H9 (cell line): ENCODE measurements around the gene PLK1. TPM values are rescaled to one million over a fixed set of nuclear protein-coding genes. Genes with fewer than 3 reads are reported as not detected.

ENCODE experiments used
- DNase-seq: peaks from one replicate; pipeline ENCODE4 v3.0.0-alpha.2; 2017
- H2AFZ ChIP-seq: one replicate; pipeline ENCODE4 v1.6.1; 2013; ENCODE audit warnings: mild to moderate bottlenecking, low read length, control low read depth, moderate library complexity
- H2AK5ac ChIP-seq: 2 replicates; pipeline ENCODE4 v1.6.1; 2013; ENCODE audit warnings: low read length, control low read depth, mixed read lengths; ENCODE audit not compliant: insufficient read length
- H2BK120ac ChIP-seq: one replicate; pipeline ENCODE4 v1.6.1; 2013; ENCODE audit warnings: low read depth, mild to moderate bottlenecking, low read length, control low read depth, inconsistent platforms; ENCODE audit not compliant: poor library complexity, severe bottlenecking
- H2BK12ac ChIP-seq: 2 replicates; pipeline ENCODE4 v1.6.1; 2013; ENCODE audit warnings: low read length, control low read depth, mixed read lengths, low read depth; ENCODE audit not compliant: insufficient read length
- H2BK15ac ChIP-seq: 2 replicates; pipeline ENCODE4 v1.6.1; 2013; ENCODE audit warnings: low read depth, low read length, control low read depth
- H2BK20ac ChIP-seq: one replicate; pipeline ENCODE4 v1.6.1; 2013; ENCODE audit warnings: low read depth, mild to moderate bottlenecking, low read length, control low read depth, inconsistent platforms; ENCODE audit not compliant: poor library complexity, severe bottlenecking
- H2BK5ac ChIP-seq: 2 replicates; pipeline ENCODE4 v1.6.1; 2013; ENCODE audit warnings: low read length, control low read depth, mixed read lengths; ENCODE audit not compliant: insufficient read length
- H3K14ac ChIP-seq: 2 replicates; pipeline ENCODE4 v1.6.1; 2013; ENCODE audit warnings: low read length, control low read depth; ENCODE audit not compliant: insufficient read depth
- H3K18ac ChIP-seq: 2 replicates; pipeline ENCODE4 v1.6.1; 2013; ENCODE audit warnings: low read depth, mild to moderate bottlenecking, mixed read lengths, low read length, control low read depth; ENCODE audit not compliant: insufficient read length
- H3K23ac ChIP-seq: 2 replicates; pipeline ENCODE4 v1.6.1; 2013; ENCODE audit warnings: low read length, control low read depth, mixed read lengths, low read depth; ENCODE audit not compliant: insufficient read length
- H3K23me2 ChIP-seq: 2 replicates; pipeline ENCODE4 v1.6.1; 2013; ENCODE audit warnings: low read depth, mild to moderate bottlenecking, mixed read lengths, low read length, control low read depth; ENCODE audit not compliant: insufficient read length, poor library complexity, severe bottlenecking
- H3K27ac ChIP-seq: 2 replicates; pipeline ENCODE4 v1.5.1; 2013; ENCODE audit warnings: low read length, control low read depth, mixed read lengths, low read depth; ENCODE audit not compliant: insufficient read length
- H3K27me3 ChIP-seq: 2 replicates; pipeline ENCODE4 v1.6.1; 2013; ENCODE audit warnings: low read length, control low read depth, inconsistent platforms; ENCODE audit not compliant: insufficient read depth
- H3K4ac ChIP-seq: 2 replicates; pipeline ENCODE4 v1.6.1; 2013; ENCODE audit warnings: low read depth, mild to moderate bottlenecking, control low read depth, inconsistent platforms, low read length, moderate library complexity
- H3K4me1 ChIP-seq: 2 replicates; pipeline ENCODE4 v1.6.1; 2013; ENCODE audit warnings: low read length, control low read depth, inconsistent platforms; ENCODE audit not compliant: insufficient read depth
- H3K4me2 ChIP-seq: 2 replicates; pipeline ENCODE4 v1.6.1; 2013; ENCODE audit warnings: low read length, control low read depth, mixed read lengths; ENCODE audit not compliant: insufficient read length, insufficient read depth
- H3K56ac ChIP-seq: 2 replicates; pipeline ENCODE4 v1.6.1; 2013; ENCODE audit warnings: low read depth, mild to moderate bottlenecking, mixed read lengths, low read length, control low read depth; ENCODE audit not compliant: insufficient read length
- H3K79me1 ChIP-seq: 2 replicates; pipeline ENCODE4 v1.6.1; 2013; ENCODE audit warnings: low read depth, mild to moderate bottlenecking, moderate library complexity, low read length, control low read depth, inconsistent platforms; ENCODE audit not compliant: insufficient read depth, poor library complexity, severe bottlenecking
- H3K79me2 ChIP-seq: 2 replicates; pipeline ENCODE4 v1.6.1; 2013; ENCODE audit warnings: low read length, control low read depth, inconsistent platforms; ENCODE audit not compliant: insufficient read depth
- H3K9ac ChIP-seq: 2 replicates; pipeline ENCODE4 v1.6.1; 2013; ENCODE audit warnings: low read length, control low read depth, mixed read lengths; ENCODE audit not compliant: insufficient read length; ENCODE audit errors: extremely low read depth
- H3K9me3 ChIP-seq: one replicate; pipeline ENCODE4 v1.6.1; 2013; ENCODE audit warnings: low read depth, low read length, inconsistent platforms; ENCODE audit not compliant: control insufficient read depth
- H3T11ph ChIP-seq: one replicate; pipeline ENCODE4 v1.6.1; 2013; ENCODE audit warnings: mild to moderate bottlenecking, low read length, control low read depth, inconsistent platforms
- H4K20me1 ChIP-seq: one replicate; pipeline ENCODE4 v1.6.1; 2013; ENCODE audit not compliant: control insufficient read depth, insufficient read length, insufficient read depth
- H4K5ac ChIP-seq: 2 replicates; pipeline ENCODE4 v1.6.1; 2013; ENCODE audit warnings: low read depth, mild to moderate bottlenecking, mixed read lengths, low read length, control low read depth; ENCODE audit not compliant: insufficient read length
- H4K8ac ChIP-seq: replicated peaks from 2 replicates; pipeline ENCODE4 v1.6.1; 2013; ENCODE audit warnings: low read length, control low read depth, mixed read lengths, low read depth; ENCODE audit not compliant: insufficient read length
- H4K91ac ChIP-seq: 2 replicates; pipeline ENCODE4 v1.6.1; 2013; ENCODE audit warnings: low read depth, mild to moderate bottlenecking, moderate library complexity, mixed read lengths, low read length, control low read depth; ENCODE audit not compliant: insufficient read length
- H3K27ac Mint-ChIP-seq, 3 experiments: 2 replicates in 2 of 3; 3 replicates in 1 of 3; pipeline ENCODE4 v1.8.0; 2020 to 2021; ENCODE audit warnings: mixed read lengths in 3 of 3, mild to moderate bottlenecking in 1 of 3, moderate library complexity in 1 of 3
- H3K27me3 Mint-ChIP-seq: 2 replicates; pipeline ENCODE4 v1.8.0; 2021; ENCODE audit warnings: low read depth, mild to moderate bottlenecking, moderate library complexity, mixed read lengths
- H3K36me3 Mint-ChIP-seq, 3 experiments: 2 replicates in 2 of 3; 3 replicates in 1 of 3; pipeline ENCODE4 v1.8.0; 2020 to 2021; ENCODE audit warnings: low read depth in 3 of 3, mixed read lengths in 3 of 3; ENCODE audit not compliant: insufficient read depth in 1 of 3
- H3K4me1 Mint-ChIP-seq, 2 experiments: 2 replicates each; pipeline ENCODE4 v1.8.0; 2020; ENCODE audit warnings: mixed read lengths in 2 of 2
- H3K4me3 Mint-ChIP-seq, 2 experiments: 2 replicates in 1 of 2; 3 replicates in 1 of 2; pipeline ENCODE4 v1.8.0; 2020 to 2021; ENCODE audit warnings: mild to moderate bottlenecking in 2 of 2, mixed read lengths in 2 of 2, moderate library complexity in 1 of 2
- H3K9me3 Mint-ChIP-seq, 2 experiments: 2 replicates in 1 of 2; 3 replicates in 1 of 2; pipeline ENCODE4 v1.8.0; 2020; ENCODE audit warnings: mild to moderate bottlenecking in 2 of 2, mixed read lengths in 2 of 2, moderate library complexity in 1 of 2
- CTCF ChIP-seq: fragments of 200-600 bp; sonication (generic); conservative IDR thresholded peaks from 3 replicates; pipeline ENCODE4 v1.8.0; 2021; ENCODE audit warnings: antibody characterized with exemption, mild to moderate bottlenecking
- WGBS: extraction: QIAGEN DNeasy Blood & Tissue Kit; methylation state at CpG from one replicate; pipeline ENCODE4 v1.1.7; 2013; ENCODE audit warnings: missing lambda C conversion rate, low lambda C conversion rate, mixed read lengths; ENCODE audit not compliant: insufficient read length; ENCODE audit errors: extremely low coverage; 5-methylcytosine and 5-hydroxymethylcytosine counted together
- total RNA-seq: library from RNA; stranded (reverse); gene quantifications from 2 replicates; pipeline ENCODE4 v1.2.1, GENCODE V29; 2021

Gene PLK1
- total RNA-seq, 1 experiment from 2014 or later = 140 TPM

GRCh38 chr16:23668225-23668624, 10.5 kb upstream of the PLK1 start:
- Histone ChIP-seq H2BK20ac (no peak overlapping the region), H3K4me1 (no peaks in the 10 kb centered on the region), H2BK5ac (no peak overlapping the region), H2AFZ (no peak overlapping the region), H3K14ac (no peak overlapping the region), H3K9ac (no peak overlapping the region), H3K23me2 (no peaks in the 10 kb centered on the region), H3K9me3 (no peaks in the 10 kb centered on the region), H3K4ac (no peak overlapping the region), H3K27me3 (no peaks in the 10 kb centered on the region), H2AK5ac (no peak overlapping the region), H3K27ac (no peak overlapping the region), H2BK12ac (no peak overlapping the region), H3K56ac (no peak overlapping the region), H4K91ac (no peak overlapping the region), H4K20me1 (no peaks in the 10 kb centered on the region), H2BK15ac (no peak overlapping the region), H3K4me2 (no peak overlapping the region), H3K18ac (no peak overlapping the region), H3K79me1 (no peaks in the 10 kb centered on the region), H3T11ph (no peak overlapping the region), H4K5ac (no peak overlapping the region), H3K23ac (no peak overlapping the region), H3K79me2 (no peaks in the 10 kb centered on the region), H4K8ac (no peak overlapping the region), H2BK120ac (no peak overlapping the region)
- H3K27ac Mint-ChIP-seq = no peak overlapping the region
- no peaks in the 10 kb centered on the region for H3K9me3 Mint-ChIP-seq
- no CpG with 5 or more reads among the region's 1 CpG for WGBS
- peaks cover 0 to 84% (median 63%) of the 10 kb centered on the region in 3 experiments; a peak in 6 of 7 replicates for H3K36me3 Mint-ChIP-seq
- DNase-seq = no peak
- H3K27me3 Mint-ChIP-seq = no peaks in the 10 kb centered on the region
- no peak overlapping the region for H3K4me3 Mint-ChIP-seq
- TF ChIP-seq CTCF = no peak
- H3K4me1 Mint-ChIP-seq = no peaks in the 10 kb centered on the region
